Stimulated activated CD4-positive, alpha-beta T cell treated with anti-CD3 and anti-CD28 coated beads, TNF-alpha, amount 100 ng/mL, for 1 hour (primary cell): ENCODE results near the gene GPRIN3.
"Not testable (repeated sequence)": the region's sequence is repeated elsewhere in the genome, so short reads cannot be mapped to it uniquely, and the experiment has no call there.

Experiments
- DNase-seq, 3 donors: peaks; one replicate each; pipeline ENCODE4 v3.0.0-alpha.2; 2020; ENCODE audit warnings: low read depth in 3 of 3, low spot score in 1 of 3

The GPRIN3 gene

GRCh38 chr4:89217604-89218003 lies 90.0 kb downstream of the GPRIN3 start:
- DNase-seq: no peak

GRCh38 chr4:89216866-89217265 lies 90.7 kb downstream of the GPRIN3 start:
- no peak for DNase-seq

GRCh38 chr4:89216422-89216821 lies 91.2 kb downstream of the GPRIN3 start:
- no peak for DNase-seq

- DNase-seq: no peak
Measured at GRCh38 chr4:89215736-89216135, 91.9 kb downstream of the GPRIN3 start.

GRCh38 chr4:89214308-89214707 lies 93.3 kb downstream of the GPRIN3 start:
- DNase-seq: no peak

- DNase-seq: no peak
Measured at GRCh38 chr4:89213382-89213701, 94.3 kb downstream of the GPRIN3 start.

GRCh38 chr4:89212666-89213381 lies 94.8 kb downstream of the GPRIN3 start:
- no peak for DNase-seq

GRCh38 chr4:89204624-89205023 lies 103.0 kb downstream of the GPRIN3 start:
- DNase-seq: no peak

GRCh38 chr4:89203902-89204301 lies 103.7 kb downstream of the GPRIN3 start:
- no peak for DNase-seq

- DNase-seq: not testable (repeated sequence)
Measured at GRCh38 chr4:89199394-89199793, 108.2 kb downstream of the GPRIN3 start.

- DNase-seq: no peak
Measured at GRCh38 chr4:89197920-89198319, 109.7 kb downstream of the GPRIN3 start.

GRCh38 chr4:89196745-89197144 lies 110.9 kb downstream of the GPRIN3 start:
- no peak for DNase-seq

- DNase-seq: no peak
Measured at GRCh38 chr4:89196056-89196674, 111.4 kb downstream of the GPRIN3 start.

- DNase-seq: no peak
Measured at GRCh38 chr4:89193843-89194242, 113.8 kb downstream of the GPRIN3 start.
